Smooth muscle cell (in vitro differentiated cells): ENCODE results near the gene HOXD4. TPM values are rescaled to one million over a fixed set of nuclear protein-coding genes. Genes with fewer than 3 reads are reported as not detected.

Experiments used
- DNase-seq: peaks from one replicate; lab custom pipeline; 2025; ENCODE audit not compliant: unreplicated experiment; lab: John Stamatoyannopoulos, UW
- H2AFZ ChIP-seq: fragments of 200-600 bp; sonication (generic); 2 replicates; pipeline ENCODE4 v1.6.0; 2016; ENCODE audit warnings: antibody characterized with exemption, low read depth, mild to moderate bottlenecking
- H3F3A ChIP-seq: fragments of 200-600 bp; sonication (generic); 2 replicates; pipeline ENCODE4 v1.6.0; 2017; ENCODE audit warnings: antibody characterized with exemption, low read depth
- H3K27ac ChIP-seq: fragments of 200-600 bp; sonication (generic); 2 replicates; pipeline ENCODE4 v1.5.1; 2016; ENCODE audit warnings: low read depth, mild to moderate bottlenecking
- H3K27me3 ChIP-seq: fragments of 200-600 bp; sonication (generic); 2 replicates; pipeline ENCODE4 v1.6.1; 2016; ENCODE audit warnings: low read depth, mild to moderate bottlenecking
- H3K36me3 ChIP-seq: fragments of 200-600 bp; sonication (generic); 2 replicates; pipeline ENCODE4 v1.5.1; 2016; ENCODE audit warnings: low read depth
- H3K4me1 ChIP-seq: fragments of 200-600 bp; sonication (generic); 2 replicates; pipeline ENCODE4 v1.5.1; 2016; ENCODE audit warnings: low read depth
- H3K4me2 ChIP-seq: fragments of 200-600 bp; sonication (generic); 2 replicates; pipeline ENCODE4 v1.6.0; 2016; ENCODE audit warnings: mild to moderate bottlenecking
- H3K4me3 ChIP-seq: fragments of 200-600 bp; sonication (generic); 2 replicates; pipeline ENCODE4 v1.5.1; 2016; ENCODE audit warnings: mild to moderate bottlenecking
- H3K79me2 ChIP-seq: fragments of 200-600 bp; sonication (generic); 2 replicates; pipeline ENCODE4 v1.6.0; 2016; ENCODE audit warnings: low read depth, mild to moderate bottlenecking
- H3K9ac ChIP-seq: fragments of 200-600 bp; sonication (generic); 2 replicates; pipeline ENCODE4 v1.6.0; 2016; ENCODE audit warnings: low read depth
- H3K9me3 ChIP-seq: fragments of 200-600 bp; sonication (generic); replicated peaks from 2 replicates; pipeline ENCODE4 v1.5.1; 2016; ENCODE audit warnings: low read depth
- H4K20me1 ChIP-seq: fragments of 200-600 bp; sonication (generic); 2 replicates; pipeline ENCODE4 v1.6.0; 2016; ENCODE audit warnings: low read depth
- WGBS: methylation state at CpG from one replicate; pipeline ENCODE4 v1.1.7; 2016; ENCODE audit warnings: low lambda C conversion rate; 5-methylcytosine and 5-hydroxymethylcytosine counted together
- polyA plus RNA-seq: library from polyadenylated mRNA; unstranded; fragments of >200 nt; fragmentation: Nextera tagmentation; extraction: Ambion mirVana; gene quantifications from 2 replicates; pipeline ENCODE4 v1.2.1, GENCODE V29; 2016
- total RNA-seq: library from RNA; depleted of rRNA; stranded (reverse); fragments of >200 nt; gene quantifications from 2 replicates; pipeline ENCODE4 v1.2.3, GENCODE V29; 2014
- TF ChIP-seq, protein P1 (sequence below): fragments of 200-600 bp; sonication (generic); IDR thresholded peaks from 2 replicates; pipeline ENCODE4 v1.5.1; 2017; ENCODE audit warnings: borderline replicate concordance, mild to moderate bottlenecking, antibody characterized with exemption; ENCODE audit not compliant: insufficient read depth, poor library complexity, severe bottlenecking

The HOXD4 gene
- total and polyA plus RNA-seq, 2 experiments from 2014 or later = not detected

DNA sequence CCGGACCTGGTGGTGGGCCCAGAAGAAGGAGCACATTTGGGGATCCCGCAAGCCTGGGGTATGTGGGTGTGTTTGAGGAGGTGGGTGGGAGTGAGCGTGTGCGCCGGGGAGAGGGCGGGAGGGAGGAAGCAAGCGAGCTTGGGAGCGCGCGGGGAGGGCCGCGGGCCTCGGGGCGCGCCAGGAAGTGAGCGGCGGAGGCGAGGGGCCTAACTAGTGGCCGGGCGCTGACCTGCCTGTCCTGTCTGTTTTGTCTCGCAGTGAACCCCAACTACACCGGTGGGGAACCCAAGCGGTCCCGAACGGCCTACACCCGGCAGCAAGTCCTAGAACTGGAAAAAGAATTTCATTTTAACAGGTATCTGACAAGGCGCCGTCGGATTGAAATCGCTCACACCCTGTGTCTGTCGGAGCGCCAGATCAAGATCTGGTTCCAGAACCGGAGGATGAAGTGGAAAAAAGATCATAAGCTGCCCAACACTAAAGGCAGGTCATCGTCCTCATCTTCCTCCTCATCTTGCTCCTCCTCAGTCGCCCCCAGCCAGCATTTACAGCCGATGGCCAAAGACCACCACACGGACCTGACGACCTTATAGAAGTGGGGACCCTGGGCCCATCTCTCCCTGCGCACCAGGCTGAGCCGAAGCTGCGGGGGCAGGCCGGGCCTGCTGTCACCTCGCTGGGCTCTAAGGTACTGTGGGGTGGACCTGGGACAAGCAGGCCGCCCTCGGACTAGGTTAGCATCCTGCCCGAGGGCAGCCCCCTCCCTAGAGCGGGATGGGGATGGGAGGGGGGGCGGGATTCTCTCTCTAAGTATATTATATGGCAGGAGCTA lies 1.2 kb downstream of the HOXD4 start:
- H3K27ac ChIP-seq = no peak overlapping the region

DNA sequence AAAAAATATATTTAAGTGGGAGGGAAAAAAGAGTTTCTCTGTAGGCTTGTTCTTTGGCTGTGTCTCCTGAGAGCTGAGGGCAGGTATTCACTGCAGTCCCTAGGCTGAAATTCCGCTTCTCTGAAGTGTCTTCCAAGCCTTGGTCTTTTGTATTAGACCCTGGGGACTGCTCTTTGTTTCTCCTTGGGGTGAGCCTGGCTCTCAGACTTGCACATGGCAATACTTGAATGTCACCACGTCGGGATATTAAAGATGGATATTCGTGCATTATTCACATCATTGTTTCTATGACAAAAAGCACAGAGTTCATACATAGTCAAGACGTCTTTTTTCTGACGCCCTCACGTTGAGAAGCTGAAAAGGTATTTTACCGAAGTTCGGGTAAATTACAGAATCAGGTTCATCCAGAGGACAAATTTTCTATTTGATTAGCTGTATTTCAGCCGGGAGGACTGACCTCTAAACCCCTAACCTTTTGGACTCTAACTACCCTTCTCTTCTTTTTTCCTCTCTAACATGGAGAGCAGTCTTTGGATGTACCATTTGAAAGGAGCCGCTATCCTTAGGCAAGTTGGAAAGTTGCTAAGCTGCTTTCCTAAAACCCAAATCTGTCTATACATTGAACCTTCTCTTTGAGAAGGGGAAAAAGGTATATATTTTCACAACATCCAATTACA lies 3.4 kb downstream of the HOXD4 start:
- Histone ChIP-seq H3F3A (no peaks in the 10 kb centered on the region), H3K36me3 (no peaks in the 10 kb centered on the region), H3K4me2 (no peak overlapping the region), H3K27me3 (peaks cover 100% of the 10 kb centered on the region), H3K4me1 (peaks cover 11% of the 10 kb centered on the region), H3K79me2 (no peaks in the 10 kb centered on the region), H3K9ac (no peak overlapping the region), H3K9me3 (no peaks in the 10 kb centered on the region), H4K20me1 (peaks cover 4% of the 10 kb centered on the region), H3K4me3 (no peak overlapping the region), H3K27ac (no peak overlapping the region), H2AFZ (no peak overlapping the region)
- TF ChIP-seq, protein P1, sequence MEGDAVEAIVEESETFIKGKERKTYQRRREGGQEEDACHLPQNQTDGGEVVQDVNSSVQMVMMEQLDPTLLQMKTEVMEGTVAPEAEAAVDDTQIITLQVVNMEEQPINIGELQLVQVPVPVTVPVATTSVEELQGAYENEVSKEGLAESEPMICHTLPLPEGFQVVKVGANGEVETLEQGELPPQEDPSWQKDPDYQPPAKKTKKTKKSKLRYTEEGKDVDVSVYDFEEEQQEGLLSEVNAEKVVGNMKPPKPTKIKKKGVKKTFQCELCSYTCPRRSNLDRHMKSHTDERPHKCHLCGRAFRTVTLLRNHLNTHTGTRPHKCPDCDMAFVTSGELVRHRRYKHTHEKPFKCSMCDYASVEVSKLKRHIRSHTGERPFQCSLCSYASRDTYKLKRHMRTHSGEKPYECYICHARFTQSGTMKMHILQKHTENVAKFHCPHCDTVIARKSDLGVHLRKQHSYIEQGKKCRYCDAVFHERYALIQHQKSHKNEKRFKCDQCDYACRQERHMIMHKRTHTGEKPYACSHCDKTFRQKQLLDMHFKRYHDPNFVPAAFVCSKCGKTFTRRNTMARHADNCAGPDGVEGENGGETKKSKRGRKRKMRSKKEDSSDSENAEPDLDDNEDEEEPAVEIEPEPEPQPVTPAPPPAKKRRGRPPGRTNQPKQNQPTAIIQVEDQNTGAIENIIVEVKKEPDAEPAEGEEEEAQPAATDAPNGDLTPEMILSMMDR = no peak
- no peak for DNase-seq
- 21% methylated on average over 11 of the region's 11 CpGs for WGBS

More for the DNA sequence above, 1.2 kb downstream of the HOXD4 start:
- H3K4me1 ChIP-seq = peaks cover 7% of the 10 kb centered on the region
- no peaks in the 10 kb centered on the region for H3F3A ChIP-seq
- TF ChIP-seq, protein P1 = no peak
- H4K20me1 ChIP-seq = no peaks in the 10 kb centered on the region
- H3K36me3 ChIP-seq = no peaks in the 10 kb centered on the region
- H3K4me3 ChIP-seq = no peak overlapping the region
- H2AFZ ChIP-seq = no peak overlapping the region
- H3K79me2 ChIP-seq = no peaks in the 10 kb centered on the region
- 19% methylated on average over 32 of the region's 48 CpGs for WGBS
- no peak overlapping the region for H3K9ac ChIP-seq
- peaks cover 100% of the 10 kb centered on the region for H3K27me3 ChIP-seq
- H3K4me2 ChIP-seq = peak overlapping the region; percentile 68
- no peak for DNase-seq
- H3K9me3 ChIP-seq = no peaks in the 10 kb centered on the region

DNA sequence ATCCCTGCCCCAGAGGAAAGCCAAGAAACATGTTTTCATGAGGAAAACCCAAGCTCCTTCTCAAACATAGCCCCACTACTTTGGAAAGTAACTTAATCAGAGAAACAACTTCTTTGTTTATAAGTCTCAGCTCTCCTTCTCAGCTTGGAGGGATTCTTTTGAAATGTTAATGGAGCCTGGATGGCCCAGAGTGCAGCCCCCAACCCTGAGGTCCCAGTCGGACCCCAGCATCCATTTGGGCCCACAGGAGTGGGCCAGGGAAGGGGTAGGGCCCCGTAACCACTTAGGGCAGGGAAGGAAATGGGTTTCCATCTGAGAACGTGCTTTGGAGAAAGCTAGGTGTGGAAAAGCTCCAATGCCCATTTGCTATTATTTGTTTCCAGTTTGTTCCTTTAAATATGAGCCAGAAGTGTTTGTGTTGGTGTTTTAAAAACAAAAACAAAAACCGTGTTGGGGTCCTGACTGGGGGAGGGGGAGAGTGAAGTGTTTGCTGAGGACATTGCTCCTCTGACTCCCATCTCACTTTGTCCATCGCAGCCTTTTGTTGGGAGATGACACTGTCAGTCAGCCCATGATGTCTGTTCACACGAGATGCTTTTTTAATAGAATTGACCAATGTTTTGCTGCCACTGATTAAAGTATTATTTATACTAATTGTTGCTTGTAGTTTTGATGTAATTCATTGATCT lies 4.2 kb downstream of the HOXD4 start:
- no peaks in the 10 kb centered on the region for H3K9me3 ChIP-seq
- H3F3A ChIP-seq = no peaks in the 10 kb centered on the region
- no peaks in the 10 kb centered on the region for H3K79me2 ChIP-seq
- H3K4me3 ChIP-seq = no peak overlapping the region
- H2AFZ ChIP-seq = no peak overlapping the region
- DNase-seq = no peak
- H4K20me1 ChIP-seq = peaks cover 4% of the 10 kb centered on the region
- 7% methylated on average over 6 of the region's 6 CpGs for WGBS
- TF ChIP-seq, protein P1 = no peak
- H3K27me3 ChIP-seq = peaks cover 100% of the 10 kb centered on the region
- peaks cover 11% of the 10 kb centered on the region for H3K4me1 ChIP-seq
- no peaks in the 10 kb centered on the region for H3K36me3 ChIP-seq
- H3K9ac ChIP-seq = no peak overlapping the region
- no peak overlapping the region for H3K4me2 ChIP-seq
- H3K27ac ChIP-seq = no peak overlapping the region
